GM23338 (cell line): Measurements from ENCODE around the gene PER2.

Source experiments
- EZH2 ChIP-seq: fragments of 200-600 bp; sonication (generic); IDR thresholded peaks from one replicate; pipeline ENCODE4 v1.8.0; 2017; ENCODE audit warnings: antibody characterized with exemption, mild to moderate bottlenecking, low read depth; ENCODE audit not compliant: unreplicated experiment
- EZH2phosphoT487 ChIP-seq: fragments of 200-600 bp; sonication (generic); IDR thresholded peaks from one replicate; pipeline ENCODE4 v1.8.1; 2018; ENCODE audit warnings: antibody characterized with exemption; ENCODE audit not compliant: unreplicated experiment
- JUNB ChIP-seq: IDR thresholded peaks from one replicate; pipeline ENCODE4 v1.6.1; 2016; ENCODE audit warnings: antibody characterized with exemption; ENCODE audit not compliant: unreplicated experiment
- POLR2AphosphoS5 ChIP-seq: IDR thresholded peaks from 2 replicates; pipeline ENCODE4 v1.6.1; 2016; ENCODE audit warnings: antibody characterized with exemption, low read depth
- TF ChIP-seq, protein P1 (sequence below), 2 experiments: fragments of 200-600 bp in 1 of 2; sonication (generic) in 1 of 2; conservative IDR thresholded peaks; 2 replicates each; pipeline versions ENCODE4 v1.5.1 to v1.6.1; 2016 to 2017; ENCODE audit warnings: antibody characterized with exemption in 2 of 2, low read depth in 2 of 2, mild to moderate bottlenecking in 2 of 2, moderate library complexity in 1 of 2
- TF ChIP-seq, protein P2 (sequence below): IDR thresholded peaks from one replicate; pipeline ENCODE4 v1.6.1; 2018; ENCODE audit warnings: antibody characterized with exemption; ENCODE audit not compliant: unreplicated experiment

DNA sequence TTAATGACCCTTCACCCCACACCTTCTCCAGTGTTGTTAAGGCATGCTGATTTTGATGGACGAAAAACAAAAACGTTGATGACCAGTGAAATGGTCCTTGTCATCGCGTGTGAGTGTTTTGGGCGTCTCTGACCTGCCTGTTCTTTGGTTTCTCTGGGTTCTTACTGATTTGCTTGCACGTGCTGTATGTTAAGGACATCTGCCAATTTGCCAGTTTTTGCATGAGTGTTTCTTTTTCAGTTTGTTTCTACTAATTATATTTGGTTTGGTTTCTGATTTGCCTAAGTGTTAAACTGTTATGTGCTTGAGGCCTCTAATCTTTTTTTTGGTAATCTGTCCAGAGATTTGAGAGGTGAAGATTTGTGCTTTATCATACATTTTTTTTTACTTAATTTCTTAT is 46.5 kb upstream of the PER2 start:
- TF ChIP-seq, protein P1, sequence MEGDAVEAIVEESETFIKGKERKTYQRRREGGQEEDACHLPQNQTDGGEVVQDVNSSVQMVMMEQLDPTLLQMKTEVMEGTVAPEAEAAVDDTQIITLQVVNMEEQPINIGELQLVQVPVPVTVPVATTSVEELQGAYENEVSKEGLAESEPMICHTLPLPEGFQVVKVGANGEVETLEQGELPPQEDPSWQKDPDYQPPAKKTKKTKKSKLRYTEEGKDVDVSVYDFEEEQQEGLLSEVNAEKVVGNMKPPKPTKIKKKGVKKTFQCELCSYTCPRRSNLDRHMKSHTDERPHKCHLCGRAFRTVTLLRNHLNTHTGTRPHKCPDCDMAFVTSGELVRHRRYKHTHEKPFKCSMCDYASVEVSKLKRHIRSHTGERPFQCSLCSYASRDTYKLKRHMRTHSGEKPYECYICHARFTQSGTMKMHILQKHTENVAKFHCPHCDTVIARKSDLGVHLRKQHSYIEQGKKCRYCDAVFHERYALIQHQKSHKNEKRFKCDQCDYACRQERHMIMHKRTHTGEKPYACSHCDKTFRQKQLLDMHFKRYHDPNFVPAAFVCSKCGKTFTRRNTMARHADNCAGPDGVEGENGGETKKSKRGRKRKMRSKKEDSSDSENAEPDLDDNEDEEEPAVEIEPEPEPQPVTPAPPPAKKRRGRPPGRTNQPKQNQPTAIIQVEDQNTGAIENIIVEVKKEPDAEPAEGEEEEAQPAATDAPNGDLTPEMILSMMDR (conservative IDR thresholded peaks at IDR 0.05; ENCODE audit: low read depth in 2 of 2): no peak
- TF ChIP-seq EZH2phosphoT487 (no peak), JUNB (no peak), EZH2 (no peak), POLR2AphosphoS5 (no peak)
- TF ChIP-seq, protein P2, sequence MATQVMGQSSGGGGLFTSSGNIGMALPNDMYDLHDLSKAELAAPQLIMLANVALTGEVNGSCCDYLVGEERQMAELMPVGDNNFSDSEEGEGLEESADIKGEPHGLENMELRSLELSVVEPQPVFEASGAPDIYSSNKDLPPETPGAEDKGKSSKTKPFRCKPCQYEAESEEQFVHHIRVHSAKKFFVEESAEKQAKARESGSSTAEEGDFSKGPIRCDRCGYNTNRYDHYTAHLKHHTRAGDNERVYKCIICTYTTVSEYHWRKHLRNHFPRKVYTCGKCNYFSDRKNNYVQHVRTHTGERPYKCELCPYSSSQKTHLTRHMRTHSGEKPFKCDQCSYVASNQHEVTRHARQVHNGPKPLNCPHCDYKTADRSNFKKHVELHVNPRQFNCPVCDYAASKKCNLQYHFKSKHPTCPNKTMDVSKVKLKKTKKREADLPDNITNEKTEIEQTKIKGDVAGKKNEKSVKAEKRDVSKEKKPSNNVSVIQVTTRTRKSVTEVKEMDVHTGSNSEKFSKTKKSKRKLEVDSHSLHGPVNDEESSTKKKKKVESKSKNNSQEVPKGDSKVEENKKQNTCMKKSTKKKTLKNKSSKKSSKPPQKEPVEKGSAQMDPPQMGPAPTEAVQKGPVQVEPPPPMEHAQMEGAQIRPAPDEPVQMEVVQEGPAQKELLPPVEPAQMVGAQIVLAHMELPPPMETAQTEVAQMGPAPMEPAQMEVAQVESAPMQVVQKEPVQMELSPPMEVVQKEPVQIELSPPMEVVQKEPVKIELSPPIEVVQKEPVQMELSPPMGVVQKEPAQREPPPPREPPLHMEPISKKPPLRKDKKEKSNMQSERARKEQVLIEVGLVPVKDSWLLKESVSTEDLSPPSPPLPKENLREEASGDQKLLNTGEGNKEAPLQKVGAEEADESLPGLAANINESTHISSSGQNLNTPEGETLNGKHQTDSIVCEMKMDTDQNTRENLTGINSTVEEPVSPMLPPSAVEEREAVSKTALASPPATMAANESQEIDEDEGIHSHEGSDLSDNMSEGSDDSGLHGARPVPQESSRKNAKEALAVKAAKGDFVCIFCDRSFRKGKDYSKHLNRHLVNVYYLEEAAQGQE: no peak
